GM12874 (cell line): ENCODE measurements around the gene SCARF1.

Experiments used
- CTCF ChIP-seq: IDR thresholded peaks from 2 replicates; pipeline ENCODE4 v1.5.1; 2011; ENCODE audit warnings: low read depth, mild to moderate bottlenecking, control low read depth, low read length, moderate library complexity; ENCODE audit not compliant: insufficient read depth

Gene SCARF1

GRCh38 chr17:1645207-1646171 lies at the start of gene SCARF1:
Gene SCARF1 (minus strand): TSS chr17:1645732. CDS start chr17:1645697, 35 bp downstream.
- TF ChIP-seq CTCF = 0 out of 2 replicates have a peak, but pooled peaks have one; percentile 5

DNA sequence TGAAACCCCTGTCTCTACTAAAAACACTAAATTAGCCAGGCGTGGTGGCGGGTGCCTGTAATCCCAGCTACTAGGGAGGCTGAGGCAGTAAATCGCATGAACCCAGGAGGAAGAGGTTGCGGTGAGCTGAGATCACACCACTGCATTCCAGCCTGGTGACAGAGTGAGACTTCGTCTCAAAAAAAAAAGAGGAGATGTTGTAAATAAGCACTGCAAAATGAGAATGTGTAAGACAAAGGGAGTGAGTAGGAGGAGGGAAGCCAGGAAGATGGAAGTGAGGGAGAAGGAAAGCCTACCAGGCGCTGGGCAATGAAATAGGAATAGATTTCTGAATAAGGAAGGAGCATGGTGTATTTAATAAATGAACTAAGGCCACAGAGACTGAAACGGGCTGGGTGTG lies 47.8 kb upstream of the SCARF1 start:
- TF ChIP-seq CTCF = no peak

DNA sequence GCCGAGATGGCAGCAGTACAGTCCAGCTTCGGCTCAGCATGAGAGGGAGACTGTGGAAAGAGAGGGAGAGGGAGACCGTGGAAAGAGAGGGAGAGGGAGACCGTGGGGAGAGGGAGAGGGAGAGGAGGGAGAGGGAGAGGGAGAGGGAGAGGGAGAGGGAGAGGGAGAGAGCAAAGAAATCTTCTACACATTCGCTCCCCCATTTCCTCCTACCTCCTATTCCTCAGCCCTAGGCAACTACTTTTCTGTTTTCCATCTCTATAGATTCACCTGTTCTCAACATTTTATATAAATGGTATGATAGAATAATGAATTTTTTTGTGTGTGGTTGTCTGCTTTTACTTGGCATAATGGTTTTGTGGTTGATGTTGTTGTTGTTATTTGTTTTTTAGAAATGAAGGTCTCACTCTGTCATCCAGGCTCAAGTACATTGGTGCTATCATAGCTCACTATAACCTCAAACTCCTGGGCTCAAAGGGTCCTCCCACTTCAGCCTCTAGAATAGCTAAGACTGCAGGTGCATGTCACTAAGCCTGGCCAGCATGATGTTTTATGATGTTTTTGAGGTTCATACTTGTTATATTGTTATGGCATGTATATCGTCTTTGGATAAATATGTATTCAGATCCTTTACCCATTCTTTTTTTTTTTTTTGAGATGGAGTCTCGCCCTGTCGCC lies 45.2 kb upstream of the SCARF1 start:
- no peak for TF ChIP-seq CTCF

GRCh38 chr17:1686086-1686485 lies 40.6 kb upstream of the SCARF1 start:
- TF ChIP-seq CTCF = no peak

DNA sequence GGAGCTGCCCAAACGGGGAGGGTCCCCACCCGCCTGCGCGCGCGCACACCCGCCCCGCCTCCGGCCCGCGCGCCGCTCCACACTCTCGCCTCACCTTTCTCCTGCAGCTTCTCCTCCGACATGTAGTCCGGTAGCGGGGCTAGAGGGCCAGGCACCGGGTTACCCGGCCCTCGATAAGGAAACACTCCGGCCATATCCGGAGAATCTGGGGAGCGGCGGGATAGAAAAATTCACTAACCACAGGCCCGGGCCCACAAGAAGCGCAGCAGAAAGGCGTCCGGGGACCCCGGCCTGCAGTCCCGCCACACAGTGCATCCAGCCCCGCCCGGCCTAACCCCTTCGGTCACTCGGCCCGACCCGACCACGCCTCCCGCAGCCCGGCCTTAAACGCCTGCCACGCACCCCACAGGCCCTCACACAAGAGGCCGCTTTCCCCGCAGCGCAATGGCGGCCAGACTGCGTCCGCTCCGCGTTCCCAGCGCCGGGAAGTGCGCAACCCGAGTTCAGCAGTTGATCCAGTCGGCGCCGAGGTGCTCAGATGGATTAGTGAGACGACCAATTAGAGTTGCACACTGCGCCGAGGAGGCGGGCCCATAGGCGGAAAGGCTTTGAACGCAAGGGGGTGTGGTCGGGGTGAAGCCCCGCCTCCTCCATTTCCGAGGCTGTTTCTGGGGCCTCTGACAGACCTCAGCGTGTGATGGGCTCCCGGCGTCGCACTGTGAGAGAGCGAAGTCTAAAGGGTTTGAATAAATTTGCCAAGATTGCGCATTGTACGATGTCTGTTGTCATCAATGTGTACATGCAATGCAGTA lies 39.1 kb upstream of the SCARF1 start, which contains the start of gene PRPF8:
Gene PRPF8 (minus strand): TSS at position 490 of the 812 bp plus-strand sequence. CDS start 296 bp downstream, at position 194.
- TF ChIP-seq CTCF = no peak

DNA sequence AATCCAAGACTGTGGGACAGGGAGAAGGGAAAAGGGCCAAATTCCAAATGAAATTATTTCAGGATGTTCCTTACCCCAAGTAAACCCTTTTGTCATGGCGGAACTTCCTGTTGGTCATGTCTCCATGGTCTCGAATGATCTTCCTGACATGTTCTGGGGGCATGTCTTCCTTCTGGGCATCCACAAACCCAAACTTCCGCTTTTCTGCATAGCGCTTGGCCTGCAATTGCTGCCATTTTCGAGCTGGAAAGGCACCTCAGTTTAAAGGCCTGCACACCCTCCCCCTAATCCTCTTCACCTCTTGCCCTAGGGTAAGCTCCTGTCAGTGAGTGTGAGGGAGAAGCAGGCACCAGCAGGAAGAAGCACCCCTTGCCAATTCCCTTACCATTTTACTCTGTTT lies 37.9 kb upstream of the SCARF1 start:
- TF ChIP-seq CTCF = no peak
